Inferior parietal cortex (tissue), 1 donor: ENCODE data around the gene SMIM30.
"Not testable (repeated sequence)": the region's sequence is repeated elsewhere in the genome, so short reads cannot be mapped to it uniquely, and the experiment has no call there.

Experiments
- DNase-seq: peaks from one replicate; pipeline ENCODE4 v3.0.0-alpha.2; 2016; ENCODE audit errors: extremely low spot score

Gene SMIM30, protein sequence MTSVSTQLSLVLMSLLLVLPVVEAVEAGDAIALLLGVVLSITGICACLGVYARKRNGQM

GRCh38 chr7:113118074-113118959 lies at the start of gene SMIM30:
Gene SMIM30 (minus strand): TSS chr7:113118554. CDS start chr7:113117578, 976 bp downstream.
- DNase-seq: peak; percentile 94

DNA sequence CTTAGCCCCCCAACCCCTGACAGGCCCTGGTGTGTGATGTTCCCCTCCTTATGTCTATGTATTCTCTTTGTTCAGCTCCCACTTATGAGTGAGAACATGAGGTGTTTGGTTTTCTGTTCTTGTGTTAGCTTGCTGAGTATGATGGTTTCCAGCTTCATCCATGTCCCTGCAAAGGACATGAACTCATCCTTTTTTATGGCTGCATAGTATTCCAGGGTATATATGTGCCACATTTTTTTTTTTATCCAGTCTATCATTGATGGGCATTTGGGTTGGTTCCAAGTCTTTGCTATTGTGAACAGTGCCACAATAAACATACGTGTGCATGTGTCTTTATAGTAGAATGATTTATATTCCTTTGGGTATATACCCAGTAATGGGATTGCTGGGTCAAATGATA lies 47.8 kb upstream of the SMIM30 start:
- not testable (repeated sequence) for DNase-seq

GRCh38 chr7:113161050-113161449 lies 42.7 kb upstream of the SMIM30 start:
- DNase-seq: no peak

DNA sequence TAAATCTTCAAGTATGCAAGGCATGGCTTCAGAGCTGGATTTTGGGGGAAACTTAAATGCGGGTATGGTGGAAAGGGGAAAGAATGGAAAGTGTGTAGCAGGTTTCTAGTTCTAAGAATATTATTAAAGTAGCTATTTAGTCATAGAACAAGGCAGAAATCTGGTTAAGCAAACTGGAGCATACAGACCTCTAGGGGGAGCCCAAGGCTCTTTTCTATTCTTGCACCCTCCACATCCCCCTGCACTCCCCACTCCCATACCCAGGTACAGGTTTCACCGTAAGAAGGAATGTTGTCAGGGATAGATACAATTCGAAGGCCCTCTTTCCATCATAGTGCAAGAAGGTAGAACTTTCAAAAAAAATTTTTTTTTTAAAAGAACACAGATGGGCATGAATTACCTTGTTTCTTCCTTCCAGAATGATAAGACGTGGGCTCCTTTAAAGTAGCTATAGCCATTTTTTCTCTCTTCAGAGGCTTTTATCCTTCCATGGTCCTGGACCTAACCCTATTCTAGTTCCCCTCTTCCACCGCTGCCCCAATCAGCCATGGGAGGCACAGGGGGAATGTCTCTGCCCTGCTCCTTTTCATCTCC lies 41.5 kb upstream of the SMIM30 start:
- DNase-seq: no peak

- no peak for DNase-seq
Measured at GRCh38 chr7:113158756-113159155, 40.4 kb upstream of the SMIM30 start.

- no peak for DNase-seq
Measured at GRCh38 chr7:113154117-113154516, 35.8 kb upstream of the SMIM30 start.

DNA sequence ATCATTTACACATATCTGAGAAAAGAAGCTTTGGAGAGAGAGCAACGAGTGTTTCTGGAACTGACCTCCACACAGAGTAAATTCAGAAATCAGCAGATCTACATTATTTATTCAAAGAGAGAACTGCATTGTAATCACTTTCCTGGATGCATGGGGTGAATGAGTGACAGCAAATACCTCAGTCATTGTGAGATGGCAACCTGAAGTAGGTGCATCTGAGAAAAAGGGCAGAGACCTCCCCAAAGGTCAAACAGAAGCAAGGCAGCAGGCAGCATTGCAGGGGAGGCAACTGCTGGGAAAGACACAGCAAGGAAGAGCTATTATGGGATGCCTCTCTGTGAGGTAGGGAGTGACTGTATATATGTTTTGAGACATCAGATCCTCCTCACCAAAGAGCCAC lies 26.5 kb upstream of the SMIM30 start:
- no peak for DNase-seq

DNA sequence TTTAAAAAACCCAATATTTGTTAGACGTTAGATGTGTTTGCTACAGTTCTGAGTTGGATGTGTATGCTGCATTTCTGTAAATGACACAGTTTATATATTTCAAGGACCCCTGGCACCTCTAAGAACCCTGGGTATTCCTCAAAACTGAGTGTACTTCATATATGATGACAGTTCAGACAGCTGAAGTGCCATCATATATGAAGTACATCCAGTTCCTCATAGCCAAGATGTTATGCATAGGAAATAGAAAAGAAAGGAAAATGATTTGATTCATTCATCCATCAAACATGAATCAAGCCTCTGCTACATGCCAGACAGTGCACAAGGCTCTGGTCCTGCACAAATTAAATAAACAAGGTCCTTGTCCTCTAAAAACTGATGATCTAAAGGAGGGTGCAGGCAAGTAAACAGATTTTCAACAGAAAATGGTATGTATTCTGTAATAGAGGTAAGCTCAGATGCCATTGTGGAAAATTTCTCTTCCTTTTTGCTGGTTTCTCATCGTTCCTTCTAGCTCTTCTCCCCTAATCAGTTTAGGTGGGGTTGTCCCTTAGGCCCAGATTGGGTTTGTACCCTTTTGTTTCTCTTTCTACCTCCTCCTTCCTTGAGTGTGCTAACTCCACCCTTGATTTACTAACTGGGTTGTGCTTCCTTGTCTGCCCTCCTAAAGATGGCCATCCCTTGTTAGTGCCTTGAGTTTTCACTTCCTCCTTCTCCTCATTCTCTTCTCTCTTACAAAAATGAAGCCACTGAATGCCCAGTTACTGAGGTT lies 25.3 kb upstream of the SMIM30 start:
- DNase-seq: no peak

GRCh38 chr7:113142385-113143119 lies 24.2 kb upstream of the SMIM30 start:
- peak; percentile 40 for DNase-seq

DNA sequence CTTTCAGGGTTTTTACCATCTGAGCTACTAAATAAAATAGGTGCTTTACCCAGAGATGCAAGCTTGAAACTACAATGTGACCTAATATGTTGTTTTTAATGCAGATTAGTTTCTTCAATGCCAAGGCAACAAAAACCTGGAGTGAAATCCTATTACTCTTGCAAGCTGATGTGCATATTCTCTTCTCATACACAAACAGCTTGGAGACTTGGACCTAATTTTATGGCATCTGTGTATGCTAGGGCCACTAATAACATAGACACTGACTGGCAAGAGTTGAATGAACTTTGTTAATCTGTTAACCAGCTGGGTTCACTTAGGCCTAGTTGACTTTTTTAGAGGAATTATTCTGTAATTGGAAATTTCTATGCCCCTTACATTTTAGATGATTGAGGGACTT lies 23.4 kb upstream of the SMIM30 start:
- no peak for DNase-seq

DNA sequence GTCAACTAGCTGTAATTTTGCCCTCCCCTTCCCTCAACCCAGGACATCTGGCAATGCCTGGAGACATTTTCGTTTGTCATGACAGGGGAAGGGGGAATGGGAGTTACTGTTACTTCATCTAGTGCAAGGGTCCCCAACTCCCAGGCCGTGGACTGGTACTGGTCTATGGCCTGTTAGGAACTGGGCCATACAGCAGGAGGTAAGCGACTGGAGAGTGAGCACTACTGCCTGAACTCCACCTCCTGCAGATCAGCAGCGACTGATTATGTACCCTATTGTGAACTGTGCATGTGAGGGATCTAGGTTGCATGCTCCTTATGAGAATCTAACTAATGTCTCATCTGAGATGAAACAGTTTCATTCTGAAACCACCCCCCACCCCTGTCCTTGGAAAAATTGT lies 22.6 kb upstream of the SMIM30 start:
- no peak for DNase-seq

GRCh38 chr7:113137241-113137640 lies 18.9 kb upstream of the SMIM30 start:
- no peak for DNase-seq

GRCh38 chr7:113134025-113134424 lies 15.7 kb upstream of the SMIM30 start:
- DNase-seq: no peak

GRCh38 chr7:113131367-113131766 lies 13.0 kb upstream of the SMIM30 start:
- no peak for DNase-seq

- DNase-seq: no peak
Measured at GRCh38 chr7:113128031-113128430, 9.7 kb upstream of the SMIM30 start.

GRCh38 chr7:113125728-113126127 lies 7.4 kb upstream of the SMIM30 start:
- DNase-seq: no peak

DNA sequence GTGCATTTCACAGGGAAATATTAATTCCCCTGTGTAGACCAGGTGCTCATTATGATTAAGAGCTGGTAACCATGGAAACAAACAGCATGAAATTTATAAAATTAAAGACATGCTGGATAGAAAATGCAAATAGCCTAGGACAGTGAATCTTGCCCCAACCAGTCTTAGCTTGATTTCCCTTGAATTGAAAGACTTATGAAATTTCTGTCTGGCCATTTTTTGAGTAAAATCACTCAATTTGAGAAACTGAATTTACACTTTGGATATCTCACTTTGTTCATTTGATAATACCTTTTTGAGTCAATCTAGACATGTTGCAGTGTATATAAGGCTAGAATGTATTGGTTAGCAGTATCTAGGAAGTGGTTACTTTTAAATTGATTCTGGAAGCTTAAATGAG lies 4.4 kb upstream of the SMIM30 start:
- no peak for DNase-seq

GRCh38 chr7:113120647-113121046 lies 2.3 kb upstream of the SMIM30 start:
- DNase-seq: no peak

- no peak for DNase-seq
Measured at GRCh38 chr7:113119429-113119828, 1.1 kb upstream of the SMIM30 start.

DNA sequence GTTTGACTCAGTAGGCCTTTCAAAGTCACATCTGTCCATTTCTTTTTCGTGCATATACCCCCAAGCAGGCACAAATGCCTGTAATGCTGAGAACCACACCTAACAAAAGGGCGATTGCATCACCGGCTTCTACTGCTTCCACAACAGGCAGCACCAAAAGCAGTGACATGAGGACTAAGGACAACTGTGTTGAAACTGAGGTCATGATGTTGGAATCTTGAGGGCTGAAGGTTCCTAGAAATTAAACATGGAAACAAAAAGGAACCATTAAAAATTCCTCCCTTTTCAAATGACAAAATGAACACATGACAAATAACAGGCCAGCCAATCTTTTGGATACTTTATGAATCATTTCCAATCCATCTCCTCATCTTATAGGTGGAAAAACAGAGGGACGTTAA lies 980 bp downstream of the SMIM30 start:
- not testable (repeated sequence) for DNase-seq

GRCh38 chr7:113113912-113114311 lies 4.4 kb downstream of the SMIM30 start:
- no peak for DNase-seq

DNA sequence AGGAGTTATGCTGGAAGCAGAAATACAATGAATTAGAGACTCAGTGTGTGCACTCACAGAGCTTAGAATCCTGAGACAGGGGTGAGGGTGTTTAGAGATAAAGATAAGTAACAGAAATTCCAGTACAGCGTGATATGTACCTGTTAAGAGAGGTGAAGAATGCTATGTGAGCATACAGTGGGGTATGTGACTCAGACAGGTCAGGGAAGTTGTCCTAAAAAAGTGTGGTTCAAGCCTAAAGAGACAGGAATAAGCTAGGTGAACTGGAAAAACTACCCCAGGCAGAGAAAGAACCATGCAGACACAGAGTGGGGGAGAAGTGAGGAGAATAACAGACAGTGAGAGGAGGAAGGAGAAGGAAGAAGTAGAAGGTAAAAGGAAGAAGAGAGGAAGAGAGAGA lies 8.6 kb downstream of the SMIM30 start:
- DNase-seq: no peak
